GM18907 (cell line): ENCODE results near the gene VEZF1.

Experiments used
- ATAC-seq: cut with Tn5 transposase; IDR thresholded peaks from one replicate; pipeline ENCODE4 v1.9.1; 2021; ENCODE audit warnings: mild to moderate bottlenecking, moderate library complexity; ENCODE audit not compliant: unreplicated experiment

Gene VEZF1

GRCh38 chr17:57987581-57988300, at the start of gene VEZF1:
TSS of gene VEZF1 (minus strand) at chr17:57988254. CDS start at chr17:57988111, 143 bp downstream.
- peak; percentile 59 for ATAC-seq

GRCh38 chr17:58032691-58033415, 44.8 kb upstream of the VEZF1 start:
- ATAC-seq: no peak

GRCh38 chr17:58028578-58028977, 40.5 kb upstream of the VEZF1 start:
- ATAC-seq: no peak

- ATAC-seq: no peak
Measured at GRCh38 chr17:58020401-58020800, 32.3 kb upstream of the VEZF1 start.

GRCh38 chr17:58019521-58019920, 31.5 kb upstream of the VEZF1 start:
- ATAC-seq: no peak

- no peak for ATAC-seq
Measured at GRCh38 chr17:58019039-58019438, 31.0 kb upstream of the VEZF1 start.

GRCh38 chr17:58010067-58010799, 22.2 kb upstream of the VEZF1 start:
- ATAC-seq: no peak

- ATAC-seq: peak; percentile 45
Measured at GRCh38 chr17:58007781-58008706, 20.0 kb upstream of the VEZF1 start.

GRCh38 chr17:58006924-58007780, 19.1 kb upstream of the VEZF1 start, which contains the start of gene SRSF1:
TSS of gene SRSF1 (minus strand) at chr17:58007246. CDS start at chr17:58007137, 109 bp downstream.
- peak; percentile 88 for ATAC-seq

GRCh38 chr17:58006560-58006923, 18.5 kb upstream of the VEZF1 start:
- ATAC-seq: peak; percentile 20

GRCh38 chr17:58005728-58006559, 17.9 kb upstream of the VEZF1 start:
- no peak for ATAC-seq

GRCh38 chr17:58005031-58005727, 17.1 kb upstream of the VEZF1 start:
- no peak for ATAC-seq

GRCh38 chr17:58004060-58004459, 16.0 kb upstream of the VEZF1 start:
- ATAC-seq: no peak

GRCh38 chr17:58002973-58003372, 14.9 kb upstream of the VEZF1 start:
- ATAC-seq: no peak

GRCh38 chr17:58002154-58002948, 14.3 kb upstream of the VEZF1 start:
- ATAC-seq: no peak

GRCh38 chr17:58001461-58002124, 13.5 kb upstream of the VEZF1 start:
- no peak for ATAC-seq

GRCh38 chr17:57999496-58000017, 11.5 kb upstream of the VEZF1 start:
- ATAC-seq: no peak
